ENCODE data around the gene SNX20.

SNX20 gene

DNA sequence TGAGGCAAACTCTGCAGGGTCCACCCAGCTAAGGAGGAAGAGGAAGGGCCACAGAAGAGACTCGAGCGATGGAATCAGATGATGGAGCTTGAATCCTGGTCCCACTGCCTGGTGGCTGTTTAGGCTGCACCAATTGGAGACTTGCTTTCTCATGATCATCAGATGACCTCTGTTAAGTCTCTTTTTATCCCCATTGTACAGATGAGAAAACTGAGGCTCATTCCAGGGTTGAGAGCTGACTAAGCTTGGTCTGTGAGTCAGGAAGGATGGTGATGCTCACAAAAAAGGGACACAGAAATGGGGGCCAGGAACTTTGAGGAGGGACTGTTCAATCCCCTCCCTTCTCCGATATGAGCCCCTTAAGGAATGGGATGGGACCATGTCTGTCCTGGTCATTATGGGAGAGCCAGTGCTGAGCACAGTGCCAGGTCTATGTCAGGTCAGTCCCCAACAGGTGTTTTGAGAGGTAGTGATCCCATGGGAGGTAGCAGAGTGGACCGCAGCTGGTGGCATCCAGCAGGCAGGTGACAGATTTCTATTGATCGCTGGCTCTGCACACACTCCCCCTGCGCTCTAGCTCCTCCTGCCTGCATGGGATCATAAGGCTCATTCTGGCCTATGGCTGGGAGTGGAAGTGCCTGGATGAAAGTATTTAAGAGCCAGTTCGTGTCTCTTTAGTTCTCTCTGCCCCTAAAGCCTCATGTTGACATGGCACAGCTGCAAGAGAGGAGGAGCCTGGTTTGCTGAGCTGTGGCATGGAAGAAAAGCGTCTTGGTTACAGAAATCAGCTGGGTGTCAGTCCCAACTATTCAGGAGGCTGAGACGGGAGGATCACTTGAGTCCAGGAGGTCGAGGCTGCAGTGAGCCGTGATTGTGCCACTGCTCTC, 27.2 kb downstream of the SNX20 start:
- no peak for DNase-seq

DNA sequence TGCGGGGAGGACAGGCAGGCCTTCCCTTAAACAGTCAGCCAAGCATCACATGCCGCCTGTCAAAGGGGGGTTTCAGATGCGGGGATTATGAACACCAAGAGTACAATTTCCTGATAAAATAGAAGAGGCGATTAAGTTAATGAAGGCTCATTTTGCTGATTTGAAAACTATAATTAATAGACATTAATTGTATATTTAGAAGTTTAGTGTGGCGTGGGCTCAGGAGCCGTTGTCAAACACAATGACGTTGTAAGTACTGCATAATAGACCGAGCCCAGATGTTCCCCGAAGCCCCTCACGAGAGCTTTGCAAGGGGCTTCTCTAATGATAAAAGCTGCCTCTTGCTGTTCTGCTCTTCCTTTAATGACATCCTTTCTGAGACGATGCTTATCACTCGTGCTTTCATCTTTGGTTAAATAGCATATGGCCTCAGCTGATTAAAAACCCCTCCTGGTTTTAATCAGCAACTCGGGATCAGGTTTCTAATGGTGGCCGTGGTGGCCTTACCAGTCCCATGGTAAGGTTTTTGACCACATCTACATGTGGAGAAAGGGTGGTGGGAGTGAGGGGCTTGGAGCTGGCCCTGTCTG, 28.2 kb downstream of the SNX20 start:
- DNase-seq = no peak

DNA sequence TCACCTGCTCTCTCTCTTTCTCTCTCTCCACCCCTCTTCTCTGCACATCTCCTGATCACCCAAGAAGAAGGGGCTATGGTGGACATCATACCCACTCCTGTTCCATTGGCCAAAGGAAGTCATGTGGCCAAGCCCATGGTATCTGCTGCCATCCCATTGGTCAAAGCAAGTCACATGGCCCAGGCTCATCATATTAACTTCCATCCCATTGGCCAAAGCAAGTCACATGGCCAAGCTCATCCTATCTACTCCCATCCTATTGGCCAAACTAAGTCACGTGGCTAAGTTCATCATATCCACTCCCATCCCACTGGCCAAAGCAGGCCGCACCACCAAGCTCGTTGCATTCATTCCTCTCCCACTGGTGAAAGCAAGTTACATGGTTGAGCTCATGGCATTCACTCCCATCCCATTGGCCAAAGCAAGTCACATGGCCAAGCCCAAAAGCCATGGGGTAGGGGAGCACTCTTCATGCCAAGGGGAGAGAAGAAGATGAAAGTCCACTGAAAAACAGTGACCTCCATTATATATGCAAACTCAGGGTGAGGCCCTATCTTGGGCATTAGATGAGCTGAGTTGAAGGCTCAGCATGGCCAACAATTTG, 29.2 kb downstream of the SNX20 start:
- no peak for DNase-seq

DNA sequence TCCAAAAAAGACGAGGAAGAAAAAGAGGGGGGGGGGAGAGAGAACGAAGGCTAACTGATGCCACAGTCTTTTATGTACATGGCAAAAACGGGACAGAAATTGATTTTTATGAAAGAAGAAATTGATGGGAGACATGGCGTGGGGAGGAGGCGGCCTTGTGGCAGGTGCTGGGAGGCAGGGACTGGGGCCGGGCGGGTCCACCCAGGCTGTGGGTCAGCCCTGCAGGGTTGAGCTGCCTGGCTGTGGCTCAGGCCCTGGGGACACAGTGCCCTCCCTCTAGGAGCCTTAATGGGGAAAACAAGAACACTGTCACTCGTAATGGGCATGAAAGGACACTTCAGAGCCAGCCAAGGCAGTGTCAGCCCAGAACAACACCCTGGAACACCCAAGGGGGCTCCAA, 34.8 kb downstream of the SNX20 start:
- no peak for DNase-seq

DNA sequence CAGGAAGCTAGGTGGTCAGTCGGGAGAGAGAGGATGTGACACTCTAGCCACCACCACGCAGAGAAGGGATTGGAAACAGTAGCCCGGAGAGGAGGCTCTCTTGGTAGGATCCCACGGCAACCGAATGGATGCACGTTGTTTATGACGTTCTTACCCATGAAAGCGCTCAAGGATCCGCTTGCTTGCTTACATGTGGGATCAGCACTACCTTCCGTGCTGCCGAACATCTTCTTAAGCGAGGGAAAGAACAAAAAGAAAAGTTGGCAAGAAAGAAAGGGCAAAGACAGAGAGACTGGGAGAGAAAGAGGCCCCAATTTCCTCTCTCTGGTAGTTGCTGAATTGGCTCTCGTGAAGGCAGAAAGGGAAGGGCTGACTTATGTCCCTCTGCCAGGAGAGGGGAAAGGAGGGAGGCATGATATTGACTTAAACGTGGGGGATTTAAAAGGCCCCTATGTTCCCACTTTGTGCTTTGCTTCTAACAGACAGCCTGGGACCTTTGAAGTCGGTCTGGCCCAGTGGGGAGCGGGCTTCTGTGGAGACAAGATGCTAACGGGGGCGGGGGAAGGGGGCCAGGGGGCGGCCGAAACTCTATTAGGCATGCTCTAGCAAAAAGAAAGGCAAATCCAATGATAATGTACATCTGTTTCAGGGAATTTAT, 35.4 kb downstream of the SNX20 start:
- no peak for DNase-seq

DNA sequence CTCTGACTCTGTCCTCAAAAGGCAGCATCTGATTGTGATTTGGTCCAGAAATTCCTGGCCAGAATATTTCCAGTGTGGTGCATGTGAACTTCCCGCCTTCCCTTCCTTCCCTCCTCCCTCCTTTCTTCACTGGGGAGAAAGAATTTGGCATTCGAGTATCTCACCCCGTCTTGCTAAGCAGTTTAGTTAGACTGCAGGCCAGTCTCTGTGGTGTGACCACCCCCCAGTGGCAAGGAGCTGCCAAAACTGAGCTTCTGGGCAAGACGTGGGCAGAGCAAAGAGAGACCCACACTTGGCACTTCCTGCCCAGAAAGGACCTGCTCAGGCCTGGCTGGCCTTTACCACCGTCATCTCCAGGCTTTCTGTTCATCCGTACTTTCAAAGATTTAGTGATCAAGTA, 36.4 kb downstream of the SNX20 start:
- peak; percentile 67 for DNase-seq

DNA sequence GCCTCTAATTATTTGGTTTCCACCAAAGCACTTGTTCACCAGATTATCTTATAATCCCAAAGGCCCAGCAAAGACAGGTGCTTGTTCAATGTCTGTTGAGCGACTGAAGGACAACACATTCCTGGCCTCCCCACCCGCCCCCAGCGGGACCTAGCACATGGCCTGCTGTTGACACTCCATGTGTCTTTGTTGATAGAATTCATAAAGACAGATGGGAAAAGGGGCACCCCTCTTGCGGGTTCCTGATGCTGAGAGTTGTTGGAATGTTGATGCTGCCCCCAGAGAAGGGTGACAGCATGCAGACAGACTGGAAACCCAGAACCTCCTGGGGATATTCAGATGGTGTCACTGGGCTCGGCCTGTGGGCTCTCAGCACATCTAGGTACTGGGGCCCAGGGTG, 36.9 kb downstream of the SNX20 start:
- no peak for DNase-seq

DNA sequence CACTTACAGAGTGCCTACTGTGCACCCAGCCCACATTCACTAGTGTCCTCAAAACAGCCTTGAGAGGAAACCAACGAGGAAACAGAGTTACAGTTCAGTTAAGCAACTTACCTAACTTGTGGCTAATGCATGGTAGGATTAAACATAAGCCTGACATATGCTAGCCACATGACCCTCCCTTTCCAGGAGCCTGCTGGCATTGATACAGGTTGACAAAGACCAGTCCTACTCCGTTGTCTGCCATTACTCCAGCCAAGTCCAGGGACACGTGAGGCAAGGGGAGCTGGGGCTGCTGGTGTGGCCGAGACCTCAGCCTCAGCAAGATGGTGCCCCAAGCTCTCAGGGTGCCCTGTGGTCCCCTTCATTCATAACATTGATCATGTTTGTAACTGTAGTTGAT, 37.9 kb downstream of the SNX20 start:
- DNase-seq = no peak

DNA sequence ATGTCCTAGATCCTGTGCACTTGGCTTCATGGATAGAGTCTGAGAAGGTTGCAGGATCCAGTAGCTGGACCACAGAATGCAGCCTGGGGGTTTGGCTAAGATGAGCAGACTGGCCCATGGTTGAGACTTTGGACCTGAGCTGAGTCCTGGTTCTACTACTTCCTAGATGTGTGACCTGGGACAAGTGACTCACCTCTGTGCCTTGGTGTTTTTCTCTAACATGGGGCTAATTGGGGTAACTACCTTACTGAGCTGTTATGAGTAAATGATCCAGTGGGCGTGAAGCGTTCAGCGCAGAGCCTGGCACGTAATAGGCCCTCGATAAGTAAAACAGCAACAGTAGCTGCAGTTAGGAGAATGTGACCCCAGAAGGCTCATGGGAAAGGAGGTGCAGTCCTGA, 38.8 kb downstream of the SNX20 start:
- no peak for DNase-seq

DNA sequence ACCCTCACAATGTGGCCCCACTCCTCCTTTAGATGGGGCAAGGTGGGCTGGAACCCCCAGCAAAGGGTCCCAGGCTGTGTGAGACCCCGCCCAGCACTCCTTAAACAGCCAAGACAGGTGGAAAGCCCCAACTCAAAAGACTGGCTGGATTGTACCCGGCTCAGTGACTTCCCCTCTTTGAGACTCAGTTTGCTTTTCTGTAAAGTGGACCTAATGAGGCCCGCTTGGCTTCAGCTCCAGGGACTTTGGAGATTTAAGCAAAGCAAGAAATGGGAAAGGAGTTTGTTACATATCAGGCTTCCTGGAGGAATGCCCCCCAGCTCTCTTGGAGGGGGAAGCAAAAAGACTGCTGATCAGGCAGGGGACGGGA, 39.3 kb downstream of the SNX20 start:
- DNase-seq = no peak

DNA sequence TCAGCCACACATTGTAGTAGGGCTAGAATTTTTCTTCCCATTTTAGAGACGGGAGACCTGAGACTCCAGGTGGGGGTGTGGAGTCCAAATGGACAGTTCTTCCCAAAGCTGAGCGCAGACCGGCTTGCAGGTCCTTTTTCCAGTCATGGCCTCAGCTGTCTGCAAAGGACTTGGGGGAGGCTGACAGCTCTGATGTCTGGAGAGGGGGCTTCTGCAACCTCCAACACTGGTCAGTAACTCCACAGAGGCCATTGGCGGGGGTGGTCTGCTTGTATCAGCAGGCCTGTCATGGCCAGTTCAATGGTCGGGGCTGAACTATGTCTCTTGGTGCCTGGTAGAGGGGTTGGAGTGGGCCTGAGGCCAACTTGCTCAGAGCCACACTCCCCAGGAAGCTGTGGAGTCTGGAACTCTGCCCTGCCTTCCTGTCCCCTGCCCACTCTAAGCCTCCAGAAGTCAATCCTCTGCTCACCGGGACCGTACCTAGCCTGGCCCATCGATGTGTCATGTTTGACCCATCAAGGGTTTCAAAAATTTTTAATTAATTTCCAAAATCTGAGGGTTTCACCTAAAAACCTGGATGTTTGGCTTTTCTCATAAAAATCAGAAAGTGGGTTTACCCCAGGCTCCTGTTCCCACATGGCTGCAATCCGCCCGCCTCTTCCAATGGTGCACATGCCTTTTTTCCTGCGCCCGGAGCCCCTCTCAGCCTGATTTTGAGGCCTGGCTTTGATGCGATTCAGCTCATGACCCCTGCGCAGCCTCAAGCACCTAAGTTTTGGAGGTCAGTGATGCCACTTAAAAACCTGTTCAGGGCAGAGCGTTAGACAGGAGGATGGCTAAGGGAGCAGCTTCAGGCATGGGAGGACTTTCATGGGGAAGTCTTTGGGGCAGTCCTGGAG, 39.9 kb downstream of the SNX20 start:
- no peak for DNase-seq

DNA sequence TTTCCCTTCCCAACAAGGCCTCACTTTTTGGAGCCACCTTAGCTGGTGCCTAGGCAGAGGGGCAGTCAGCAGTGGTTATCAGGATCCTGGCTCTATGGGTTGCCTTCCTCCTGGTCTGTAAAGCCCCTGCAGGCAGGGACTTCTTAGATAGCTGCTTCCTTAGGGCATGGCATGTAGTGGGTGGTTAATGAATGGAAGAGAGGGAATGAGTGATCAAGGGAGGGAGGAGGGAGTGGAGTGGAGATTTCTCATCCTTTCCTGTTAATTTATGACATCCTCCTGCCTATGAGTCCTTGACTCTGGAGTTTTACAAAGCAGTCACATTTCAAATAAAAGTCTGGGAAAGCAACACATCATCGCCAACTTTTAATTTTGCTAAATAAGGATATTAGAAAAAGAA, 40.7 kb downstream of the SNX20 start:
- no peak for DNase-seq

DNA sequence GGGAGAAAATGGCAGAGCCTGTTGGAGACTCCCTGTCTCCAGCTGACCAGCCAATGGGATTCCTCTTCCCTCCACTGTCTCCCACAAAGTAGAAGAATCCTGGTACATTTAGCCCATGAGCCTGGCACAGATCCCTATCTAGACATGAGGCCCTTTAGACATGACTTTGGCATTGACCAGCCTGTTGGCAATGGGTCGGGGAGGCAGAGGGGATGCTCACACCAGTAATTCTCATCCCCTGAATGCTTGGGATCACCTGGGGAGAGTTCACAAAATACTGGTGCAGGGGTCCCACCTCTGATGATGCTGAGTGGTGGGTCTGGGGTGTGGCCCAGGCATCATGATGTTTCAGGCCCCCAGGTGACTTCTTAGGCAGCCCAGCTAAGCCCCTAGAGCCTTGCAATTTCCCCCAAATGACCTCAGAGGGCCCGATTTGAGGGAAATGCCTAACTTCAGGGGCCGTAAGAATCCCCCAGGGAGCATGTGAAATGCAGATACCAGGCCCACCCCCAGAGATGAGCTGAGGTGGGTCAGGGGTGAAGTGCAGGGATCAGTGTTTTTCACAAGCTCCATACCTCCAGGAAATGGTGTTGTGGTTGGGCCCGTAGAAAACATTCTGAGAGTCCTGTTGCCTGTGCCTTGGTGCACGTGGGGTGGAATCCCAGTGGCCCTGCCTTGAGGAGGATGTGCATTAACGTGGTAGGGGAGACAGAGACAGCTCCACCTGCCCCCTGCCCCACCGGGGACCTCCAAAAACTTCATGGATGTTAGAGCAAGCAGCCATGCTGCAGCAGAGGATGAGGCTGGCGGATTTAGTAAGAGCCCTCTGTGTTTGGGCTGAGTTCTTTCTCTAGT, 42.1 kb downstream of the SNX20 start:
- no peak for DNase-seq

DNA sequence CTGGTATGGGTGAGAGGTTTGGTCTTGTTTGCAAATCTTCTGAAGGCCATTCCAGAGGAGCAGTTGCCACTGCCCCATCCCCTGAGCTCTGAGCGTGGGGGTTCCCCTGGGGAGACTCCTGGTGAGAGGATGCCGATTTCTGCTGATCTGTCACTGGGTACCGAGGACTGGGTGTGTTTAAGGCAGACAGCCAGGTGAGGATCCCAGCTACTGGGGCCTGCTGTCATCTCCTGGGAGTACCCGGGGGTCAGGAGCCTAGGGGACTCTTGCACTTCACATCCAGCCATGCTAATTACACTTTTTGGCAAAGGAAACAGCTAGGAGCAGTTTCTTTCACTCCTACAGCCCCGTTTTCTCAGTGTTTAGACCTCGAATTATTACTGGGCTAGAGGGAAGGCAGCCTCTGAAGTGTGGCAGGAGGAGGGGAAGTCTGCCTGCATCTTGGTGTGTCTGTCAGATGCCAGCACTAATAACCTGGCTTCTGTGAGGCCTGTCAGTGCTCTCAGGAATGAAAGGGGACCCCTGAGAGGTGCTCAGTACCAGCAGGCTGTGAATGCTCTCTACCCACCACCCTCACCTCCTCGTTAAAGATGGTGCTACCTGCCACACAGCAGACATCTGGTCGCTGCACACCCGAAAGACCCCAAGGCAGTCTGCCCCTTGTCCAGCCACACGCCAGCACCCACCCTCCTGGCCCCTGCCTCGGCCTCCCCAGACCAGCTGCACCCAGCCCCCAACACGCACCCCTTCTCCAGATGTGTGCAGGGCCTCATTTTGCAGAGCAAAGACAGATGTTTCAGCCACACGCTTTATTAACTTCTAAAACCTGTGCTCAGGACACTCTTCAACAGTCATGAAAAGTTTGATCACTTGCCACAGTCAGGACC, 43.2 kb downstream of the SNX20 start:
- no peak for DNase-seq

DNA sequence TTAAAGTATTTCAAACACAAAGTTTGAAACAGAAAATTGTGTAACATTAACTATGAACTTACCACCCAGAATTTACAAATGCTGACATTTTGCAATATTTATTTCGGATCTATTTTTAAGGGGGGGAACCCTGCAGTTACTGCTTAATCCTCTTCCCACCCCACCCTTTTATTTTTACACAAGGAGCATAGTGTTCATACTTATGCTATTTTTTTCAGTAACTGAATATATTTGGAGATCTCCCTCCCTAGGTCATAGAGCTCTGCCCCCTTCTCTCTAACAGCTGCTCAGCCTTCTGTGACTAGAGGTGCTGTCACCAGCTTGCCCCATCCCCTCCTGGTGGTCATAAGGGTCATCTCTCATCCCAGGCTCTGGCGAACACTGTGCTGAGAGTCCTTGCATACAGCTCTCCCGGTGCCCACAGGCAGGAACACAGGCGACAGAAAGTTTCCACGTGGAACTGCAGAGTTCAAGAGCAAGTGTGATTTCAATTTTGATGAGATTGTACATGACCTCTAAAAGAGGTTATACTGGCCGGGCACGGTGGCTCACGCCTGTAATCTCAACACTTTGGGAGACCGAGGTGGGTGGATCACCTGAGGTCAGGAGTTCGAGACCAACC, 44.2 kb downstream of the SNX20 start:
- DNase-seq = no peak

DNA sequence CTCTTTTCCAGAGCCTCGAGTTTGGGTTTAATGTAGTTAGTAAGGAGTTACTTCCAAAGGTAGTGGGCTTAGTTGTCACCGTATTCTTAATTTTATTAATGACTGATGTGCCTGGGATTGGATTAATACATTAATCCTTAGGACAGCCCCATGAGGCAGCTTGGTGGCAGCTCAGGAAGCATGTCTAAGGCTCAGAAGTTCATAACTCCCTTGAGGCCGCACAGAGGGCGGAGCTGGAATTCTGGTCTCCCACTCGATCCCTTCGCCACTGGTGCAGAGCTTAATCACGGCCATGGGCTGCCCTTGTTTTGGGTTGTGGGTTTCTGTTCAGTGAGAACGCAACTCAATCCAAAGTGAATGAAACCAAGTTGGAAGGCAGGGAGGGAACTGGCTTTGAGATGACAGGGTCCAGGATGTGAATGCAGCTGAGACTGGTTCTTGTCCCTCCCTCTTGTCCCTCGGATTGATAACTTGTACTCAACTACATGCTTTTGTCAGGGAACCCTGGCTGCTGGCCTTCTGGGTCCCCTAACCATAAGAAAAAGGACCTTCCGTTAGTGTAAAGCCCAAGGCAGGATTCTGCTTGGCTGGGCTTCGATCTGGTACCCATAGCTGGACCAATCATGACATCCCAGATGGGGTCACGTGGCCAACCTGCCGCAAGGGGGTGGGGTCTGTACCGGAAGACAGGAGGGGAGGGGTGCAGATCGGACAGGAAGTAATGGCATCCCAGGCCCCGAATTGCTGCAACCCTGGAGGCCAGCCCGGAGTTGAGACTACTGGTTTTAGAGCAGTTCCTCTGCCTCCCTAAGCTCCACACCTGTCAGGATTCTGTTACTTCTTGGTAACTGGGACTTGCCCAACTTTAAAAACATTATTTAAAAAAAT, 45.4 kb downstream of the SNX20 start:
- DNase-seq = no peak

DNA sequence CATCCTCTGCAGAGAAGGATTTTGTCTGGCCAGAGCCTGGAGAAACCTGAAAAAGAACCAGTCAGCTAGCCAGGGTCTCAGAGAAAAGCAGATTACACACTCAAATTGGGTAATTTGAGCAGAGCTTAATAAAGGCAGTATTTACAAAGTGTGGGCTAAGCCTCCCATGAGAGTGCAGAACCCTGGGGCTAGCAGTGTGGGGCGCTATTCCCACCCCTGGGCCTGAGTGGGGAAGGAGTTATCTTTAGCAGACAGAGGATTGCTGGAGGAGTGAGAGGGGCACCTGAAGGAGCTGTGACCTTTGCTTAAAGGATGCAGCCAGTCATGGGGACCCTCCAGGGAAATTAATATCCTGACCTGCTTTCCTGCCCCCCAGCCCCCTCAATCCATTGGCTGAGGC, 46.2 kb downstream of the SNX20 start:
- no peak for DNase-seq

DNA sequence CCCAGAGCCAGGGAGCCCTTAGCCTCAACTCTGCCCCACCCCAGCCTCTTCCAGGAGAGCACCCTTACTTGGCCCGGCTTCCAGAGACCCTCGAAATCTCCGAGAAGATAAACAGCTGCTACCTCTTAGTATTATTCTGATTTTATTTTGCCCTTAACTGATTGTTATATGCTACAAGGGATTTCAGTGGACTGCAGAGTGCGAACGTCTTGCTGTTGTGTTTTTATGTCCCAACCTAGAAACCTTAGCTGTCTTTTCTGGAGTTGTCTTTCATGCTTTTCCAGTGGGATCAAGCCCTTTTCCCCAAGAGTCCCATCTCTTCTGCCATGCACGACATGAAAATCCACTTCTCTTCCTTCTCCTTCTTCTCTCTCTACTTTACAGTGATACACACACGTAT, 47.0 kb downstream of the SNX20 start:
- DNase-seq = no peak

Data from activated effector memory CD4-positive, alpha-beta T cell treated with anti-CD3 and anti-CD28 coated beads, Interleukin-2, amount 50 U/mL, for 16 hours (primary cell).